Trophoblast cell (in vitro differentiated cells and primary cell): ENCODE measurements around the gene CORO2B.
"Not testable (repeated sequence)": the region's sequence is repeated elsewhere in the genome, so short reads cannot be mapped to it uniquely, and the experiment has no call there.

Experiments
- DNase-seq, 2 donors: peaks; one replicate each; pipeline ENCODE4 v3.0.0-alpha.2; 2016
- H2AFZ ChIP-seq: 2 replicates; pipeline ENCODE4 v1.6.1; 2013; ENCODE audit warnings: low read length, moderate library complexity, mild to moderate bottlenecking; ENCODE audit not compliant: insufficient read depth, poor library complexity
- H2AK5ac ChIP-seq: 2 replicates; pipeline ENCODE4 v1.6.1; 2013; ENCODE audit warnings: mild to moderate bottlenecking, low read length
- H2BK120ac ChIP-seq: 2 replicates; pipeline ENCODE4 v1.6.1; 2013; ENCODE audit warnings: low read length, mild to moderate bottlenecking, moderate library complexity; ENCODE audit not compliant: insufficient read depth, poor library complexity
- H2BK12ac ChIP-seq: 2 replicates; pipeline ENCODE4 v1.6.1; 2013; ENCODE audit warnings: mild to moderate bottlenecking, low read length, moderate library complexity
- H2BK5ac ChIP-seq: 2 replicates; pipeline ENCODE4 v1.6.1; 2013; ENCODE audit warnings: low read length, low read depth, moderate library complexity, mild to moderate bottlenecking; ENCODE audit not compliant: poor library complexity
- H3K14ac ChIP-seq: 2 replicates; pipeline ENCODE4 v1.6.1; 2013; ENCODE audit warnings: mild to moderate bottlenecking, low read length
- H3K18ac ChIP-seq: 2 replicates; pipeline ENCODE4 v1.6.1; 2013; ENCODE audit warnings: mild to moderate bottlenecking, low read length
- H3K23ac ChIP-seq: 2 replicates; pipeline ENCODE4 v1.6.1; 2013; ENCODE audit warnings: low read length
- H3K27ac ChIP-seq: 2 replicates; pipeline ENCODE4 v1.5.1; 2013; ENCODE audit warnings: low read depth, mild to moderate bottlenecking, inconsistent platforms, low read length, moderate library complexity
- H3K27me3 ChIP-seq: 2 replicates; pipeline ENCODE4 v1.6.1; 2013; ENCODE audit warnings: inconsistent platforms, mild to moderate bottlenecking, low read length, moderate library complexity; ENCODE audit not compliant: insufficient read depth
- H3K36me3 ChIP-seq, 2 experiments: 1 replicate in 1 of 2; 2 replicates in 1 of 2; pipeline ENCODE4 v1.6.1; 2013; ENCODE audit warnings: low read length in 2 of 2, mild to moderate bottlenecking in 2 of 2, moderate library complexity in 1 of 2; ENCODE audit not compliant: insufficient read depth in 2 of 2, control insufficient read depth in 1 of 2
- H3K4ac ChIP-seq: 2 replicates; pipeline ENCODE4 v1.6.1; 2013; ENCODE audit warnings: low read depth, mild to moderate bottlenecking, low read length, moderate library complexity
- H3K4me1 ChIP-seq, 2 experiments: 1 replicate in 1 of 2; 2 replicates in 1 of 2; pipeline ENCODE4 v1.6.1; 2013; ENCODE audit warnings: low read length in 2 of 2, mild to moderate bottlenecking in 2 of 2, moderate library complexity in 1 of 2; ENCODE audit not compliant: insufficient read depth in 2 of 2, control insufficient read depth in 1 of 2
- H3K4me2 ChIP-seq: 2 replicates; pipeline ENCODE4 v1.6.1; 2013; ENCODE audit warnings: inconsistent platforms, mild to moderate bottlenecking, low read length, moderate library complexity
- H3K4me3 ChIP-seq: 2 replicates; pipeline ENCODE4 v1.5.1; 2013; ENCODE audit warnings: mild to moderate bottlenecking, low read depth, low read length, inconsistent platforms
- H3K79me1 ChIP-seq: one replicate; pipeline ENCODE4 v1.6.1; 2013; ENCODE audit warnings: low read length
- H3K79me2 ChIP-seq: 2 replicates; pipeline ENCODE4 v1.6.1; 2013; ENCODE audit warnings: low read length, mild to moderate bottlenecking; ENCODE audit not compliant: control insufficient read depth, insufficient read depth, poor library complexity
- H3K9ac ChIP-seq: 2 replicates; pipeline ENCODE4 v1.6.1; 2013; ENCODE audit warnings: mild to moderate bottlenecking, low read length
- H3K9me3 ChIP-seq: 2 replicates; pipeline ENCODE4 v1.6.1; 2013; ENCODE audit warnings: low read depth, mild to moderate bottlenecking, control low read depth, inconsistent platforms, low read length; ENCODE audit not compliant: insufficient read depth
- H4K12ac ChIP-seq: 2 replicates; pipeline ENCODE4 v1.6.1; 2013; ENCODE audit warnings: low read depth, mild to moderate bottlenecking, low read length, moderate library complexity
- H4K8ac ChIP-seq: 2 replicates; pipeline ENCODE4 v1.6.1; 2013; ENCODE audit warnings: low read depth, mild to moderate bottlenecking, low read length, moderate library complexity
- H4K91ac ChIP-seq: one replicate; pipeline ENCODE4 v1.6.1; 2013; ENCODE audit warnings: low read depth, mild to moderate bottlenecking, low read length, moderate library complexity
- WGBS: extraction: QIAGEN DNeasy Blood & Tissue Kit; methylation state at CpG from one replicate; pipeline ENCODE4 v1.1.7; 2013; ENCODE audit warnings: missing lambda C conversion rate; ENCODE audit not compliant: insufficient read length, insufficient coverage; ENCODE audit errors: extremely low coverage; 5-methylcytosine and 5-hydroxymethylcytosine counted together

The CORO2B gene

DNA sequence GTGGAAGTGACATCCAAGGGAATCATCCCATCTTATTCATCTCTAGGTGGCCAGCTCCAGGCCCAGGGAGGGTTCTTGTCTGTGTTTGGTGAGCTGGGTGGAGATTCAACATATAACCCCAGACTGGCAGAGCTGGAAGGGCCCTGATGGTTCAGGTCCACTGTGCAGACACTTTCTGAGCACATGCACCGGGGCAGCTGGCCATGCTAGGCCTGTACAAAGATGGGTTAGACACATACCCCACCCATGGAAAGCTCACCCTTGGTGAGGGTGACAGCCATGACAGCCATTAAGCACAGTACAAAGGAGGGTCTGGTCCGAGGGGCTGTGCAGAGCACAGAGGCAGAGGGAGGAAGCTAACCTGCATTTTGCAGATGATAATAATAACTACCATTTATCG is 100.4 kb downstream of the CORO2B start:
- no CpG with 5 or more reads among the region's 3 CpGs for WGBS
- Histone ChIP-seq H2AFZ (no peak overlapping the region), H3K4ac (no peak overlapping the region), H3K18ac (no peak overlapping the region), H3K36me3 (no peaks in the 10 kb centered on the region), H3K9ac (no peak overlapping the region), H2BK5ac (no peak overlapping the region), H3K79me2 (no peaks in the 10 kb centered on the region), H4K91ac (no peak overlapping the region), H3K4me2 (no peak overlapping the region), H2BK120ac (no peak overlapping the region), H4K8ac (no peak overlapping the region), H2AK5ac (no peak overlapping the region), H3K4me3 (no peak overlapping the region), H4K12ac (no peak overlapping the region), H3K4me1 (peaks cover 5 to 9% of the 10 kb centered on the region in 2 experiments), H3K9me3 (no peaks in the 10 kb centered on the region), H3K27ac (no peak overlapping the region), H2BK12ac (no peak overlapping the region), H3K23ac (no peak overlapping the region), H3K27me3 (no peaks in the 10 kb centered on the region), H3K79me1 (no peaks in the 10 kb centered on the region), H3K14ac (no peak overlapping the region)
- no peak for DNase-seq

DNA sequence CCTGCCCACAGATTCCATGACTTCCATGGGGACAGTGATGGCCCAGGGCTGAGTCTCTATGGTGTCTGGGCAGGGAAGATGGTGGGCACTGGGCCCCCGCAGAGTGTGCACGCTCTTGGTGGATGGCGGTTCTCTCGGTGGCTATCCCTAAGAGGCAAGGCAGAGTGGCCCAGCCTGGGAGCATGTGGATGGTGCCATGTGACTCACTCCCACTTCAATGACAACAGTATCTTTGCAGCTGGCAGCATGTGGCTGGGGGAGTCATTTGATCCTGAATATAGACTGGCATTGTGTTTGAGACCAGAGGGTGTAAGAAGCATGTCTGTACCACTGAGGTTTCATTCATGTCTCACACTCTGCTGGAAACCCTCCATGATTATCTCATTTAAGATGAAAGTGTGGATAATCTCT is 101.2 kb downstream of the CORO2B start:
- Histone ChIP-seq H3K18ac (no peak overlapping the region), H3K4me1 (peaks cover 4 to 7% of the 10 kb centered on the region in 2 experiments), H3K79me1 (no peaks in the 10 kb centered on the region), H3K4me2 (no peak overlapping the region), H3K9ac (no peak overlapping the region), H2AFZ (no peak overlapping the region), H2BK12ac (no peak overlapping the region), H3K27ac (no peak overlapping the region), H3K4me3 (no peak overlapping the region), H2AK5ac (no peak overlapping the region), H2BK5ac (no peak overlapping the region), H3K27me3 (no peaks in the 10 kb centered on the region), H2BK120ac (no peak overlapping the region), H3K9me3 (no peaks in the 10 kb centered on the region), H4K8ac (no peak overlapping the region), H4K91ac (no peak overlapping the region), H3K36me3 (no peaks in the 10 kb centered on the region), H3K4ac (no peak overlapping the region), H3K14ac (no peak overlapping the region), H4K12ac (no peak overlapping the region), H3K23ac (no peak overlapping the region), H3K79me2 (no peaks in the 10 kb centered on the region)
- WGBS, result no CpG with 5 or more reads among the region's 4 CpGs
- no peak for DNase-seq

GRCh38 chr15:68680756-68681155 is 102.0 kb downstream of the CORO2B start:
- not testable (repeated sequence) for H3K4ac ChIP-seq, H3K4me2 ChIP-seq, H2BK12ac ChIP-seq, H3K27me3 ChIP-seq, H4K12ac ChIP-seq, DNase-seq, H3K79me1 ChIP-seq, H3K9ac ChIP-seq, H3K79me2 ChIP-seq, H3K36me3 ChIP-seq, H4K91ac ChIP-seq, H3K23ac ChIP-seq, H4K8ac ChIP-seq, H3K9me3 ChIP-seq, H2AK5ac ChIP-seq, H3K14ac ChIP-seq, H3K4me3 ChIP-seq, H3K27ac ChIP-seq, H2AFZ ChIP-seq, H3K18ac ChIP-seq, H2BK5ac ChIP-seq, H3K4me1 ChIP-seq, H2BK120ac ChIP-seq
- no CpG with 5 or more reads among the region's 10 CpGs for WGBS

GRCh38 chr15:68681836-68682235 is 103.0 kb downstream of the CORO2B start:
- no peaks in the 10 kb centered on the region for H3K36me3 ChIP-seq
- H3K79me1 ChIP-seq, result no peaks in the 10 kb centered on the region
- no peak overlapping the region for H3K4me2 ChIP-seq
- H3K4me3 ChIP-seq, result no peak overlapping the region
- H3K14ac ChIP-seq, result no peak overlapping the region
- no peak overlapping the region for H3K27ac ChIP-seq
- H2BK120ac ChIP-seq, result no peak overlapping the region
- no peak overlapping the region for H3K9ac ChIP-seq
- no peaks in the 10 kb centered on the region for H3K79me2 ChIP-seq
- no peak overlapping the region for H3K18ac ChIP-seq
- H2BK5ac ChIP-seq, result no peak overlapping the region
- H4K91ac ChIP-seq, result no peak overlapping the region
- no peak overlapping the region for H2AK5ac ChIP-seq
- H3K23ac ChIP-seq, result no peak overlapping the region
- no peak for DNase-seq
- no peak overlapping the region for H4K12ac ChIP-seq
- H4K8ac ChIP-seq, result no peak overlapping the region
- no peaks in the 10 kb centered on the region for H3K9me3 ChIP-seq
- H2AFZ ChIP-seq, result no peak overlapping the region
- H3K4ac ChIP-seq, result no peak overlapping the region
- no CpG with 5 or more reads among the region's 2 CpGs for WGBS
- no peaks in the 10 kb centered on the region for H3K27me3 ChIP-seq
- H2BK12ac ChIP-seq, result no peak overlapping the region
- peaks cover 0 to 3% of the 10 kb centered on the region in 2 experiments for H3K4me1 ChIP-seq
